AG04450 (cell line): ENCODE measurements around the gene SRSF8. TPM values are rescaled to one million over a fixed set of nuclear protein-coding genes. Genes with fewer than 3 reads are reported as not detected.

Experiments used
- CTCF ChIA-PET: fragments of 300-600, 350-600 bp; formaldehyde crosslinking; extraction: SDS; loops from one replicate; lab custom pipeline; 2022; ENCODE audit warnings: antibody characterized with exemption, inconsistent platforms; lab: Charles Lee
- POLR2A ChIA-PET: fragments of 350-600 bp; formaldehyde crosslinking; extraction: SDS; loops from one replicate; lab custom pipeline; 2021; ENCODE audit warnings: antibody characterized with exemption, inconsistent platforms; lab: Yijun Ruan, JAX
- DNase-seq: peaks from one replicate; pipeline ENCODE4 v3.0.0-alpha.2; 2011; ENCODE audit warnings: low read depth, low spot score
- H3K27ac ChIP-seq: one replicate; pipeline ENCODE4 v1.5.1; 2012; ENCODE audit warnings: low read depth, low read length, control low read depth
- H3K27me3 ChIP-seq: one replicate; pipeline ENCODE4 v1.6.0; 2012; ENCODE audit warnings: low read length; ENCODE audit not compliant: control insufficient read depth, insufficient read depth
- H3K4me3 ChIP-seq: 2 replicates; pipeline ENCODE4 v1.5.1; 2011; ENCODE audit warnings: mild to moderate bottlenecking, low read depth, low read length, control low read depth
- H3K9me3 ChIP-seq: 2 replicates; pipeline ENCODE4 v1.5.1; 2012; ENCODE audit warnings: low read length; ENCODE audit not compliant: control insufficient read depth, insufficient read depth
- CTCF ChIP-seq: IDR thresholded peaks from 2 replicates; pipeline ENCODE4 v1.5.1; 2011; ENCODE audit warnings: low read depth, low read length, control low read depth, inconsistent platforms
- polyA plus RNA-seq: library from polyadenylated mRNA; depleted of rRNA; stranded (reverse); fragments of >200 nt; gene quantifications from 2 replicates; pipeline ENCODE4 v1.2.3, GENCODE V29; 2011

SRSF8 gene
- polyA plus RNA-seq, 1 experiment, result 28.4 TPM

GRCh38 chr11:95103701-95104100, 37.0 kb downstream of the SRSF8 start:
- ChIA-PET CTCF (interaction anchor here (0.7 to 0.9 kb wide), 2 partner anchors 11 to 13 kb away, joined by 3 read pairs; no protein-coding TSS in a partner anchor), POLR2A (no interaction called here)
- Histone ChIP-seq H3K4me3 (no peak overlapping the region), H3K27me3 (no peaks in the 10 kb centered on the region), H3K27ac (no peak overlapping the region), H3K9me3 (no peaks in the 10 kb centered on the region; the same call in 1 of the 2 replicates)
- no peak for DNase-seq
- TF ChIP-seq CTCF, result no peak

- Histone ChIP-seq H3K27me3 (no peaks in the 10 kb centered on the region), H3K27ac (no peak overlapping the region), H3K9me3 (no peaks in the 10 kb centered on the region; the same call in 1 of the 2 replicates), H3K4me3 (no peak overlapping the region)
- CTCF ChIA-PET, result no interaction called here
- no peak for DNase-seq
- POLR2A ChIA-PET, result no interaction called here
- TF ChIP-seq CTCF, result no peak
These were observed 37.6 kb downstream of the SRSF8 start for GRCh38 chr11:95104121-95104830.

- Histone ChIP-seq H3K9me3 (no peaks in the 10 kb centered on the region; the same call in 1 of the 2 replicates), H3K27ac (no peak overlapping the region), H3K4me3 (no peak overlapping the region), H3K27me3 (no peaks in the 10 kb centered on the region)
- CTCF ChIA-PET, result no interaction called here
- no peak for DNase-seq
- POLR2A ChIA-PET, result no interaction called here
- no peak for TF ChIP-seq CTCF
These were observed 38.1 kb downstream of the SRSF8 start for GRCh38 chr11:95104856-95105255.

- Histone ChIP-seq H3K4me3 (no peak overlapping the region), H3K27me3 (no peaks in the 10 kb centered on the region), H3K27ac (no peak overlapping the region), H3K9me3 (no peaks in the 10 kb centered on the region; the same call in 1 of the 2 replicates)
- TF ChIP-seq CTCF, result no peak
- POLR2A ChIA-PET, result no interaction called here
- no peak for DNase-seq
- CTCF ChIA-PET, result interaction anchor here (0.9 to 1.7 kb wide), 2 partner anchors 15 to 40 kb away, joined by 4 to 9 read pairs; no protein-coding TSS in a partner anchor
These were observed 41.5 kb downstream of the SRSF8 start for GRCh38 chr11:95108159-95108611.
